OCI-M2 (cell line): ENCODE results near the gene ZG16B.

Source experiments
- DNase-seq: peaks from one replicate; lab custom pipeline; 2025; ENCODE audit not compliant: unreplicated experiment; lab: John Stamatoyannopoulos, UW

Gene ZG16B

DNA sequence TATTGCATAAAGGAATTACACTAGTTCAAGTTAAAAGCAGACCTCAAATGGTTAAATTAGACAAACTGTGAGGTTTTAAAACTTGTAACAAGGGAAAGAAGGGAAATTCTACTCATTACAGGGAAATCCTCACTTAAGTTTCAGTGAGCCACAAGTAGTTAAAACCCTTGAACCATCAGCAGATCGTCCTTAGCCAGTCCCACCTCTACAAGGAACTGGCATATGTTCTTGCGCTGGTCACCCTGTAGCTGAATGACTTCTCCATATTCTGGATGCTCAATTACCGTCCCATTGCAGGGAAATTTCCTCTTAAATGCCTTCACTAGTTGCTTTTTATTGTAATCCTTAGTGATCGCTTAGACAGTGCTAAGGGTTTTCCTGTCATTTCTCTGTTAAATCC is 7.6 kb upstream of the ZG16B start:
- no peak for DNase-seq

DNA sequence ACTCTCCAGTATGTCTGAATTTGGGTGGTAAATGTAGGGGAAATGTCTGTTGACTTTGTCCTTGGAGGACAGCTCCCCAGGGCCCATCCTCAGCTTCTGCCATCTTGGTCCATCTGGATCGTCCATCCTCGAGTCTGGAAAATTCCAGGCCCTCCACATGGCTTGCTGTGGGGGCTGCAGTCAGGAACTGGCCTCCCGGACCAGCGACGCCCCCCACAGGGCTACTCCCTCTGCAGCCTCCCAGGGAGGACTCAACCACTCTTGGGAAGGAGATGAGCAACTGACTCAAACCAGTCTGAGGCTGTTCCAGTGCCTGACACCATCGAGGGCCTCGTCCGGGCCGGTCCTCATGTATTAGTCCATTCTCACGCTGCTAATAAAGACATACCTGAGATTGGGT is 5.5 kb upstream of the ZG16B start:
- no peak for DNase-seq

DNA sequence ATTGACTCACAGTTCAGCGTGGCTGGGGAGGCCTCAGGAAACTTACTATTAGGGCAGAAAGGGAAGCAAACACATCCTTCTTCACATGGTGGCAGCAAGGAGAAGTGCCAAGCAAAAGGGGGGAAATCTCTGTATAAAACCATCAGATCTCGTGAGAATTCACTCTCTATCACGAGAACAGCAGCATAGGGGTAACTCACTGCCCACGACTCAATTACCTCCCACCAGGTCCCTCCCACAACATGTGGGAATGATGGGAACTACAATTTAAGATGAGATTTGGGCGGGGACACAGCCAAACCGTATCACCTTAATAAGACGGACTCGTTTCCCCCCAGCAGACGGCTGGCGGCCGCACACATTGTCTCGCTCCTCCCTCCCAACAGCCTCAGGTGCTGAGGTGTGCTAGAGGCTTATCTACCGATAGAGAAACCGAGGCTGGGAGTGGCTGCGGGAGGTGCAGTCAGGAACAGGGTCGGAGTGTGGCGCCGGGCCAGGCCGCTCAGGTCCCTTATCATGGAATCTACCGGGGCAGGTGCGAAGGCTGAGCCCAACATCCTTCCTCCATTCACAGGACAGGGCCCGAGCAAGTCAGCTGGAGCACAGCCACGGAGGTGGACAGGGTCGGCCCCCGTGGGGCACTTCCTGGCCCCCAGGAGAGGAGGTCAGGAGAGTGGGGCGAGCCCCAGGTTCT is 4.9 kb upstream of the ZG16B start:
- DNase-seq: no peak

DNA sequence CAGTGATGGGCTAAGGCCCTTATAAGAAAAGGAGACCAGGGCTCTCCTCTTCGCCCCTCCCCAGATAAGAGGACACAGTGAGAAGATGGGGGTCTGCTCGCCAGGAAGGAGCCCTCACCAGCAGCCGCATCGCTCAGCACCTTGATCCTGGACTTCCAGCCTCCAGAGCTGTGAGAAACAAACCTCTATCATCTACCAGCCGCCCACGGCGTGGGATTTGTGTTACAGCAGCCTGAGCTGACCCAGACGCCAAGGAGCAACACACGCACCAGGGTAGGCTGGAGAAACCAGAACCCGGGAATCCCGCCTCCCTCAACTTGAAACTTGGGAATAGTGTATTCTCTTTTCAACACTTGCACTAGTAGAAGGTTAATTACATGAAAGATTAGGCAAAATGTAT is 4.2 kb upstream of the ZG16B start:
- DNase-seq: no peak

DNA sequence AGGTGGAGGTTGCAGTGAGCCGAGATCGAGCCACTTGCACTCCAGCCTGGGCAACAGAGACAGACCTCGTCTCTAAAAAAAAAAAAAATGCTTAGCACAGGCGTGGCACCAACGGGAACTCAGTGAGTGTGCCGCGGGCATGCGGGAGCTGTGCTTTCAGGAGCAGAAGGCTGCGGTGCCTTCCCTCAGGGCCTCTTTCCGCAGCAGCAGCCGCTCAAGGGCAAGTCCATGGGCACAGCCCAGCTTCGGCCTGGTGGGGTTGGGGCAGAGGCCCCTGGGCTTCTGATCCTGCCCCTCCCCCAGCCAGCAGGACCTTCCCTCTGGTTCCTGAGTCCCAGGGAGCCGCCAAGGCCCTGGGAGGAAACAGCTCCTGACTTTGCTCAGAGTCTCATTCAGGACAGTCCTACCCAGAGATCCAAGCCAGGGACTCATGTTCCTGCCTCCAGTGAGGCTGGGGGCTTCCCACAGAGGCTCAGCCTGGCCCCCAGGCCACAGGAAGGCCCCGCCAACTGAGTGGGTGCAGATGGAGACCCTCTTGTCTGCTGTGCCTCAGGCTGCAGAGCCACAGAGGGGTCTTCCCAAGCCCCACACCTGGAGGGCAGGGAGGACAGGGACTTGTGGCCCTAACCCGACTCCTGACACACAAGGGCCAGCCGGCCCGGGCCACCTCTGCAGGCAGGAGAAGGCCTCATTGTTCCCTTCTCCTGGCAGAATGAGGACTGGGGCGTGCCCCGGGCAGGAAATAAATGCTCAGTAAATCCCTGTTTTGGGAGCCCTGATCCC is 3.3 kb upstream of the ZG16B start:
- no peak for DNase-seq

DNA sequence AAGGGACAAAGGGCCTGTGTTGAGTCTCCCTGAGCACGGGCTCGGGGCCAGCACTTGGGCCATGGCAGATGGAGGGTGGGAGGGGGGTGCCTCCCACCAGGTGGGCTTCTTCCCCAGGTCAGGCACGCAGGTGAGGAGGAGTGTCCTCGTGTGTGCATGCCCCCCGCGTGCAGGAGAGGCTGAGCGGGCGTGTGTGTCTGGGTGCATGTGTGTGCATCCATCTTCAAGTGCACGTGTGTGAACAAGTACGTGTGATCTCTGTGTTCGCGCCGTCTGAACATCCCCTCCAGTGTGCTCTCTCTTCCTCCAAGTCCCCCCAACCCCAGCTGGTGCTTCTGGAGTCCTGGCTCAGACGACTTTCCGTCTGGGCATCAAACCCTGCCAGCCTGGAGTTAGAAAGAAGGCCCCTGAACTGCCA is 2.7 kb upstream of the ZG16B start:
- DNase-seq: no peak

DNA sequence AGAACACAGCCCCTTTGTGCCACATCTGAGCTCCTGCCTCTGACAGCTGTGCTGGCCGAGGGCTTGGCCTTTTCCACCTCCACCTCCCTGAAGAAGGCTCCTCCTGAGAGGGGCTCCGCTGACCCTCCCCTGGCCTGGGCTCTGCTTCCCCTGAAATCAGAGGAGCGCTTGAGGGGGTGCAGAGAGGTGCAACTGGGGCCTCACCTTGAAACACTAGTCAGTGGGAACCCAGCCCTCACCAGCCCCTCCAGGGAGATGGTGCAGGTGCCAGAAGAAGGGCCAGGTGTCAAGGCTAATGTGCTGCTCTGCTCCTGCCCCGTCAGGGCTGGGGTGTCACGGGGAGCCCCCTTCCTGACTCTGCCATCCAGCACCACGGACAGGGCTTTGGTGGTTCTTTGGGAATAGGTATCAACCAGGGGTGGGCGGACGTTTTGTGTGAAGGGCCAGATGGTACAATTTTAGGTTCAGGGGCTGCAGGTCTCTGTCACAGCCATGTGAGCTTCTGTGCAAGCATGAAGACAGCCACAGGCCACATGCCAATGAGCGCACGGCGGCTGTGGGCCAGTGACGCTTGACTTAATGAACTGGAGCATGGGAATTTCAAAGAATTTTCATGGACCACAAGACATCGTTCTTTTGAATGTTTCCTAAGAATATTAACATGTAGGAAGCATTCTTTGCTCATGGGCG is 2.1 kb upstream of the ZG16B start:
- no peak for DNase-seq

DNA sequence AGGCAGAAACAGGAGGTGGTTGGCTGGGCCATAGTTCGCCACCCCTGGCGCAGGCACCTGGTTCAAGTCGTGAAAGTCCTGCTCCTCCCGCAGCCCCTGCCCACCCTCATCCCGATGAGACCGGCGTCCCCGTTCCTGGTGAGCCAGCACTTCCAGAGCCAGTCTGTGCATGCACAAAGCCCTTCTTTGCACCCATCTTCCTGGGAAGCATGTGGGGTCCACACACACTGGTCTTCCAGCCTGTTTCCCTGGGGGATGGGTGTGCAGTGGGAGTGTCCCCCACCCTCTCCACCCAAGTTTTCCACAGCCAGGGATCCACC is 1.6 kb upstream of the ZG16B start:
- DNase-seq: no peak

DNA sequence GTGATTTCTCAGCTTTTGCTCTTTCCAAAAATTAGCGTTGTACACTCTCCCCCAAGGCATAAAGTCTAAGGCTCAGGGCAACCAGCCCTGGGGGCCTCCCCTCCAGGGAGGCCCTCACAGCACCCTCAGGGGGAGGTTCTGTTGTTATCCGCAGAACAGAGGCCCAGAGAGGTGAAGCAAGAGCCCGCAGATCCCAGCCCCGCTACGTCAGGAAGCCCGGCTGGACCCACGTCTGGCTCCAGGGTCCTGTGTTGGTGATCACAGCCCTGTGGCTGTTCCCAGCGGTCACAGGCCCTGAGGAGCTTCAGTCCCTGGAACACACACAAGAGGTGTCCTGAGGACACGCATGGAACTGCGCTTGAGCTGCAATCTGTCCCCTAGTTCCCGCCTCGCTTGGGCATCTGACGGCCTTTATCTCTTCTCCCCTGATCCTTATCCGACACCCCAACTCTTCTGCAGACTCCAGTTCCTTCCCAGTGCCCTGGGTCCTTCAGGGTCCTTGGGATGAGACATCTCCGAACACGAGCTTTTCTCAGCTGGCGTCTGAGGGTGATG is 1.1 kb upstream of the ZG16B start:
- DNase-seq: no peak

DNA sequence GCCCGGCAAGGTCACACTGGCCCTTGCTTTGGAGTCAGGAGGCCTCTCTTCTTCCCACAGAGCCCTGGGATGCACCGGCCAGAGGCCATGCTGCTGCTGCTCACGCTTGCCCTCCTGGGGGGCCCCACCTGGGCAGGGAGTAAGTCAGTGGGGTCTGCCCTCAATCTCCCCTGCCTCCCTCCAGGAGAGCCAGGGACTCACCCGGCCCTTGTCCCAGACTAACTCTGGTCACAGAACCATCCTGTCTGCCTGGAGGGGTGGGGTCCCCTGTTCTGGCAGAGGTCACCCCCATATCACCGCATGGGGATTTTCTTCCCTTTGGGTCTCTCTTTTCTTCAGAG is 222 bp downstream of the ZG16B start:
- no peak for DNase-seq

DNA sequence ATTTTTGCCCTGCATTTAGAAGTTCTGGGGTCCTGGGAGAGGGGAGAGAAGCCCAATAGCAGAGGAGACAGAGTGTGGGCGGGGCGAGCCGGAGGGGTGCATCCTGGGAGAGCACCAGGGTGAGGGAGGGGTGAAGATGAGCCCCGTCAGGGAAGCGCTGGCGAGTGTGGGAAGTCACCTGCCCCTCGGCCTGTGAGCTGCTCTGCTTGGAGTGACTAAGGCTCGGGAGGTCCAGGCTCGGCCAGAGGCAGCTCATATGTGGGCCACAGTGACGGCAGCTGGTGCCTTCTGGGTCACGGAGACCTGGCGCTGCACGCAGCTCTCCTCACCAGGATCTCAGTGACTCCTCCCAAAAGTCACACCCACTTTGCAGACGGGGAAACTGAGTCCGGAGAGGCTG is 1.1 kb downstream of the ZG16B start:
- no peak for DNase-seq

DNA sequence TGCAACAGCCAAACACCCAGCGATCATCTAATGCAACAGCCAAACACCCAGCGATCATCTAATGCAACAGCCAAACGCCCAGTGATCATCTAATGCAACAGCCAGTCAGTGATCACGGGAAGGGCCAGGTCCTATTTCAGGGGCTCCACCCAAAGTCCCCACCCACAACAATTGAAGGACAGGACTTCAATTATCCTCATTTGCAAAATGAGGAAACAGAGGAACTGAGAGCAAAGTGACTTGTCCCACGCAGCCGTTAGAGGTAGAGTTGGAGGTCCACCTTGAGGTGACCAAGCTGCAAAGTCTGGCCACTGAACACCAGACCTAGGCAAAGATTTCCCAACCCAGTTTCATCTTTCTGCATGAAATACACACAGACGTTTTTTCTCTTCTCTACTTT is 3.7 kb downstream of the ZG16B start:
- no peak for DNase-seq

DNA sequence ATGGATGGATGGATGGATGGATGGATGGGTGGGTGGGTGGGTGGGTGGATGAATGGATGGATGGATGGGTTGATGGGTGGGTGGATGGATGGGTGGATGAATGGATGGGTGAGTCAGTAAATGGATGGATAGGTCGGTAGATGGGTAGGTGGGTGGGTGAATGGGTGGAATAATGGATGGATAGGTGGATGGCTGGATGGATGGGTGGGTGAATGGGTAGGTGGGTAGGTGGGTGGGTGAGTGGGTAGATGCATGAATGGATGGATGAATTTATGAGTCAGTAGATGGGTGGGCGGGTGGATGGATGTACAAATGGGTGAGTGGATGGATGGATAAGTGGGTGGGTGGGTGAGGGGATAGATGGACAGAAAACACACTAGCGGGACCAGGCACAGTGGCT is 4.9 kb downstream of the ZG16B start:
- DNase-seq: no peak

DNA sequence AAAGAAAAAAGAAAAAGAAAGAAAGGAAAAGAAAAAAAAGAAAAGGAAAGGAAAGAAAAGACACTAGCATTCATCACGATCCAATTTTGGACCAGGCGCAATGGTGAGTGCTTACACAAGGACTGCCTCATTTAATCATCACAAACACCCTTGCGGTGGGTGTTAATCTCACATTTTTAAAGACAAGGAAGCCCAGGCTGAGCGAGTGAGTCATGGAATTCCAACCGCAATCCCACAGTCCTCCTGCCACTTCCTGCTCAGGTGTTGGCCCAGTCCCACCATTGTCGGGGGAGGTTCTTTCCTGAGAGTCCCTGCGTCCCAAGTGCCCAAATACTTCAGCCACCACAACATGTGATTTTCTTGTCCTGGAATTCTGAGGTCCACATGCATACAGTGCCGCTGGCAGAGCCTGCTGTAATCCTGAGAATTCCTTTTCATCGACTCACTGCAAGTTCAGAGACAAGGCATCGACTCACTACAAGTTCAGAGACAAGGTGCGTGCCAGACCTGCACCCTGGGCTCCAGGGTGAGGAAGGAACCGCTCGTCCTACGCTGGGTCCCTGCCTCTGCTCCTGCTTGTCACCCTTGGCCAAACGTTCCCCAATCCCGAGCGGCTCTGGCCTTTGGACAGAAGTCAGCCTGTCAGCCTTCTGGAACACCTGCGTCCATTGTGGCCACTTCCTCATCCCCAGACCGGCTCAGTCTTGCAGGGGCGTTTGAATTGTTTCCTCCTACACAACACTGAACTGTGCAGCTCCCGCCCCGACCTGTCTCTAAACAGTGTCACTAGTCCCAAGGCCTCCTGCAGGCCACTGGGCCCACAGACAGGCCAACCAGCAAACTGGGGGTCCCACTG is 5.8 kb downstream of the ZG16B start:
- no peak for DNase-seq

DNA sequence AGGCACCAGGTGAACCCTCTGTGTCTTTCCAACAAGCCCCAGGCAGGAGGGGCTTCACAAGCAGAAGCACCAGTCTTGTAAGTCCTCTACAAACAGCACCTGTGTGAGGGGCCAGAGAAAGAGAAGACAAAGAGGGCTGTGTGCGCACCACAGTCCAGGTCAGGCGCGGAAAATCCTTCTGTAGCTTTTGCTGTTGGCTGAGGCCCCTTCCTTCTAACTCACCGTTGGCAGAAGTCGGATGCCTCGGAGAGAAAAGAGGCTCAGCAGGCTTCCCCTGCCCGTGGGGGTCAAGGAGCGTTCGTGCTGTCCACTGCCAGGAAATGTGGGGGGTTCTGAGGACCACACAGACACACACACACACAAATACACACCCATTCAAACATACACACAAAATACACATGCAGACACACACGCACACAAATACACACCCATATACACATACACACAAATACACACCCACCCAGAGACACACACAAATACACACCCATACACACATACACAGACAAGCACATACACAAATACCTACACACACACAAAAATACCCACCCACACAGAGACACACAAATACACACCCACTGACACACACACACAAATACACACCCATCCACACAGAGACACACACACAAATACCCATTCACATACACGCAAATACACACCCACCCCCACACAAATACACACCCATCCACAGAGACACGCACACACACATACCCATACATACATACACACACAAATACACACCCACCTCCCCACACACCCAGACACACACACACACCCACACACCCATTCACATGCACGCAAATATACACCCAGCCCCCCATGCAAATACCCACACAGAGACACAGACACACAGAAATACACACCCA is 6.8 kb downstream of the ZG16B start:
- DNase-seq: no peak

DNA sequence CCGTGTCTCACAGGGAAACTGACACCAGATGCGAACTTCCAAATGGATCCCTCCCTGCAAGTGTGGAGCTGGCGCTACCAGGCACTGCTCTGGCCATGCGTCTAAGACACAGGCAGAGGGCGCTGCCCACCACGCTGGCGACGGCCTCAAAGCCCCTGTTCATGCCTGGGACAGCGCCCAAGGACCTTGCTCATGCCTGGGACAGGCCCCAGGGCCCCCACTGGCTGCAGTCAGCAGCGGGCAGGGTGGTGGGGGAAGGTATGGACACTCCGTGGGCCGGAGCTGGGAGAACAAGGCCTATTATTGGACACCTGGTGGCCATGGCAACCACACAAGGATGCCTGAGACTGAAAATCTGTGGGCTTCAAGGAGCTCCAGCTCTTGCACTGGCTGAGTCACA is 8.8 kb downstream of the ZG16B start:
- DNase-seq: no peak

DNA sequence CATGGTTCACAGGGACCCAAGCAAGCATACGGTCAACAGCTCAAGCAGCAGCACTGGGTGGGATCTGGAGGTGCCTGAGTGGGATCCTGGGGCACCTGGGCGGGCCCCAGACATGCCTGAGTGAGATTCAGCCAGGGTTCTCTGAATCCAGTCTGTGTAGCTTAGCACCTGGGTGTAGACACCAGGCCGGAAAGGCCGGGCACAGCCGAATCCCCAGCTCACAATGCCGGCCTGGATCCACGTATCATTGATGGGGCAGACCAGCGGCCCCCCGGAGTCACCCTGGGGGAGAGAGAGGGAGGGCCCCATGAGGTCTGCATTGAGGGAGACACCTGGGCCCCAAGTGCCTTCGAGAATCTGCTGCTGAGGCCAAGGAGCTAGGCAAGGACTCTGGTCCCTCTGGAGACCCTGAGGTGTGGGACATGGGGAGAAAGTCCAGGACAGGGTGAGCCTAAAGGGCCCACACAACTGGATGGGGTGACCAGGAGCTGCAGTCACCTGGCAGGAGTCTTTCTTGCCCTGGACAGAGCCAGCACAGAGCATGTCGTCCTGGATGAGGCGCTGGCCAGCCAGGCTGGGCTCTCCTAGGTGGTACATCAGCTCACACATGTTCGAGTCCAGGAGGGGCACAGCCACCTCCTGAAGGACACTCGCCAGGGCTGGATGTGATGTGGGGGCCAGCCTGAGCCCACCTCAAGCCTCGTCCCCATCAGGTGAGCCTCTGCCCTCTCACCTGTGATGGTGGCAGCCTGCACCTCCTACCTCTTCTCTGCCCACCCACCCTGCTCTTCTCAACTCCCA is 9.7 kb downstream of the ZG16B start:
- no peak for DNase-seq

DNA sequence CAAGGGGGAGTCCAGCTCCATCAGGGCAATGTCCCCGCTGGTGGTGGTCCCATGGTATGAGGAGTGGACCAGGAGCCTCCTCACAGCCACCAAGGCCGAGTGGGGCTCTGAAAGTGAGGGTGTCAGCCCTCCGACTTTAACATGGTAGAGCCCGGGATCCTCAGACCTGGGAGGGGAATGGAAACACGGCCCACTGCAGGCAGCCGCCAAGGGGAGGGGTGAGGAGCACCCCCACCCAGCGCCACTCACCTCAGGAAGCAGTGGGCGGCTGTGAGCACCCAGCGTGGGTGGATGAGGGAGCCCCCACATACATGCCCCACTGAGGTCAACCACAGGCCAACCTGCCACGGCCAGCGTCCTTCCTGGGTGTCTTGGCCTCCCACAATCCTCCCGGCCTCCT is 10.8 kb downstream of the ZG16B start:
- no peak for DNase-seq

DNA sequence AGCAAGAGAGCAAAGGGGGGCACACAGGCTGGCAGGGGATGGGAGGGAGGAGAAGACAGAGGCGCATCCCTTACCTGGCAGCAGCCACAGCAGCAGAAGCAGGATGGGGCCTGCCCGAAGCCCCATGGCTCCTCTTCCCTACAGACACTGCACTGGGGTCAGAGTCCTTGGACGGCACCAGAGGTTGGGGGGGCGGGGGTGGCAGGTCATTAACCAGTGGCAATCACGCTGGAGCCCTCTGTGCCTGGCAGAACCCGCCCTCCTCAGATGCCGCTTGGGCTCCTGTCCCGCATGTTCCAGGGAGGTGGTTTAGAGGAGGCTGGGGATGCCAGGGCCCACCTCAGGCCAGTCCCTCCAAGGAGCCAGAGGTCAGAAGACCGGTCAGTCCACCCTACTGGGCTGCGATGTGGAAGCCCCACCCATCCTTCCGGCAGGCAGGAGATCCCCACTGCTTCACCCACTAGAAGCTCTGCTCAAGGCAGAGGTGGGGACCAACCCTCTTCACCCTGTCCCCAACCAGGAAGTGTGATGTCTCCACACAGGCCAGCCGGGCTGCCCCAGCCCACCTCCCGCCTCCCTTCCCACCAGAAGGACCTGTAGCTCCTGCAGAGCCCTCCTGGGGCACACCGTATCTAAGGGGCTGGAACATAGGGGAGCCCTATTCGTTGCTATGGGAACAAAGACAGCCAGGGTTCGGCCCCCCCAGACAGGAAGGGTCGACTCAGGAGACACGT is 11.7 kb downstream of the ZG16B start:
- no peak for DNase-seq
